HepG2 (cell line): Measurements from ENCODE around the gene ZNF281. TPM values are rescaled to one million over a fixed set of nuclear protein-coding genes. Genes with fewer than 3 reads are reported as not detected.
A peak's percentile ranks its signal among the peaks of the same experiment; 100 is the strongest.

Experiments used
- CEBPG ChIP-seq: IDR thresholded peaks from 2 replicates; pipeline ENCODE4 v1.6.1; 2016
- JUND ChIP-seq: sonication (generic); formaldehyde crosslinking; IDR thresholded peaks from 2 replicates; pipeline ENCODE4 v1.8.0; 2022; ENCODE audit warnings: mild to moderate bottlenecking, missing genetic modification reagents
- MAFG ChIP-seq: sonication (generic); formaldehyde crosslinking; IDR thresholded peaks from 2 replicates; pipeline ENCODE4 v1.5.1; 2020; ENCODE audit warnings: mild to moderate bottlenecking, missing genetic modification reagents
- NR1H2 ChIP-seq: sonication (generic); formaldehyde crosslinking; IDR thresholded peaks from 2 replicates; pipeline ENCODE4 v1.8.1; 2022; ENCODE audit warnings: low read depth, missing genetic modification reagents, borderline replicate concordance
- SP1 ChIP-seq, 2 experiments: fragments of 450-650 bp in 1 of 2; sonication (generic) in 1 of 2; formaldehyde crosslinking in 1 of 2; IDR thresholded peaks; 2 replicates each; pipeline versions ENCODE4 v1.4.0 to v1.6.1; 2016 to 2020; ENCODE audit warnings: missing genetic modification reagents in 1 of 2
- ZNF260 ChIP-seq: sonication (generic); formaldehyde crosslinking; IDR thresholded peaks from 2 replicates; pipeline ENCODE4 v1.4.0; 2020; ENCODE audit warnings: missing genetic modification reagents, low read depth, mild to moderate bottlenecking, borderline replicate concordance
- ZNF274 ChIP-seq: sonication (generic); formaldehyde crosslinking; IDR thresholded peaks from 2 replicates; pipeline ENCODE4 v1.5.1; 2020; ENCODE audit warnings: mild to moderate bottlenecking, missing genetic modification reagents
- ZNF589 ChIP-seq: sonication (generic); formaldehyde crosslinking; conservative IDR thresholded peaks from 2 replicates; pipeline ENCODE4 v1.8.0; 2022; ENCODE audit warnings: mild to moderate bottlenecking, moderate library complexity, missing genetic modification reagents
- ZNF644 ChIP-seq: IDR thresholded peaks from 2 replicates; pipeline ENCODE4 v1.6.1; 2016; ENCODE audit warnings: low read depth
- polyA plus RNA-seq, 8 experiments: library from polyadenylated mRNA; depleted of rRNA in 3 of 8; stranded (reverse) in 7 of 8; unstranded in 1 of 8; fragments of >200 nt; fragmentation: Illumina TruSeq in 4 of 8; extraction: Trizol in 4 of 8; gene quantifications; 2 replicates each; pipeline versions ENCODE4 v1.2.1 to v1.2.3, GENCODE V29; 2011 to 2016; ENCODE audit warnings: low read depth in 4 of 8, missing spikeins in 1 of 8, mixed read lengths in 1 of 8; ENCODE audit not compliant: insufficient read depth in 1 of 8
- total RNA-seq, 5 experiments: library from RNA; depleted of rRNA; stranded (reverse); fragments of >200 nt; fragmentation: Illumina TruSeq; extraction: Trizol; gene quantifications; 2 replicates each; pipeline ENCODE4 v1.2.3, GENCODE V29; 2016; ENCODE audit warnings: low read depth in 1 of 5
- TF ChIP-seq, protein P1 (sequence below): sonication (generic); formaldehyde crosslinking; IDR thresholded peaks from 2 replicates; pipeline ENCODE4 v1.4.0; 2020; ENCODE audit warnings: mild to moderate bottlenecking, missing genetic modification reagents
- TF ChIP-seq, protein P2 (sequence below): sonication (generic); formaldehyde crosslinking; IDR thresholded peaks from 2 replicates; pipeline ENCODE4 v1.4.0; 2020; ENCODE audit warnings: missing genetic modification reagents, borderline replicate concordance
- TF ChIP-seq, protein P3 (sequence below): sonication (generic); formaldehyde crosslinking; IDR thresholded peaks from 2 replicates; pipeline ENCODE4 v1.8.0; 2022; ENCODE audit warnings: missing genetic modification reagents, mild to moderate bottlenecking, moderate library complexity, borderline replicate concordance
- TF ChIP-seq, protein P4 (sequence below): IDR thresholded peaks from 2 replicates; pipeline ENCODE4 v1.6.1; 2016; ENCODE audit warnings: low read depth, missing genetic modification reagents, missing compliant biosample characterization

ZNF281 gene
- total and polyA plus RNA-seq, 2 of the 13 experiments (the other 11 are each of a cell fraction or from before 2014, with no cell fraction given): 7.7 to 20.6 TPM

DNA sequence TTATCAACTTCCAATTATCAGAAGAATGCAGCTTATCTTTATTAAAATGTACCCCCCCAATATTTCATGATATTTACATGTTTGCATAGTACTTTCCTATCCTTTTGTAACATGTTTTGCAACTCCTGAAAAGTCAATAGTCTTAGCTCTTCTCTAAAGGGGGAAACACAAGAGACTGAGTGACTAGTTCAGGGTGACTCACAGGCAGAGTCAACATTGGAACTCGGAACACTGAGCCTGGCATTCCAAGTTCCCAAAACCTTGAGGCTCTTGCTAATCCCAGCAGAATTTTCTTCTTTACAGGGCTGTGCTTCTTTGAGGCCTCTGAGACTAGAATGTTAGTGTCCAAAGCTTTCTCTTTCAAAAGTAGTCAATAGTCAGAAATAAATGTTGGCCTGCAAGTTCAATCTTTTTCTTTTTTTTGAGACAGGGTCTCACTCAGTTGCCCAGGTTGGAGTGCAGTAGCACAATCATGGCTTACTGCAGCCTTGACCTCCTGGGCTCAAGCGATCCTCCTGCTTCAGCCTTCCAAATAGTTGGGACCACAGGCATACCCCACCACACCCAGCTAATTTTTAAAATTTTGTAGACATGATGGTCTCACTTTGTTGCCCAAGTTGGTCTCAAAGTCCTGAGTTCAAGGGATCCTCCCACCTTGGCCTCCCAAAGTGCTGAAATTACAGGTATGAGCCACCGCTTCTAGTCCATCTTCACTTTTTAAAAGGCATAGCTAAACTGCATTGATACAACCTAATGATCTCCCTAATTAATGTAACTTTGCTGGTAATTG lies 37.5 kb downstream of the ZNF281 start (continued):
- TF ChIP-seq, protein P1, sequence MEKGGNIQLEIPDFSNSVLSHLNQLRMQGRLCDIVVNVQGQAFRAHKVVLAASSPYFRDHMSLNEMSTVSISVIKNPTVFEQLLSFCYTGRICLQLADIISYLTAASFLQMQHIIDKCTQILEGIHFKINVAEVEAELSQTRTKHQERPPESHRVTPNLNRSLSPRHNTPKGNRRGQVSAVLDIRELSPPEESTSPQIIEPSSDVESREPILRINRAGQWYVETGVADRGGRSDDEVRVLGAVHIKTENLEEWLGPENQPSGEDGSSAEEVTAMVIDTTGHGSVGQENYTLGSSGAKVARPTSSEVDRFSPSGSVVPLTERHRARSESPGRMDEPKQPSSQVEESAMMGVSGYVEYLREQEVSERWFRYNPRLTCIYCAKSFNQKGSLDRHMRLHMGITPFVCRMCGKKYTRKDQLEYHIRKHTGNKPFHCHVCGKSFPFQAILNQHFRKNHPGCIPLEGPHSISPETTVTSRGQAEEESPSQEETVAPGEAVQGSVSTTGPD (CRISPR knock-in tag): no peak
- no peak for TF ChIP-seq ZNF260
- TF ChIP-seq MAFG: no peak
- peak; percentile 99 for TF ChIP-seq JUND (CRISPR knock-in tag)
- peak; percentile 68; the same call in 1 of the 2 replicates for TF ChIP-seq ZNF589
- TF ChIP-seq ZNF644 (CRISPR knock-in tag): peak; percentile 53; the same call in 1 of the 2 replicates
- TF ChIP-seq, protein P2, sequence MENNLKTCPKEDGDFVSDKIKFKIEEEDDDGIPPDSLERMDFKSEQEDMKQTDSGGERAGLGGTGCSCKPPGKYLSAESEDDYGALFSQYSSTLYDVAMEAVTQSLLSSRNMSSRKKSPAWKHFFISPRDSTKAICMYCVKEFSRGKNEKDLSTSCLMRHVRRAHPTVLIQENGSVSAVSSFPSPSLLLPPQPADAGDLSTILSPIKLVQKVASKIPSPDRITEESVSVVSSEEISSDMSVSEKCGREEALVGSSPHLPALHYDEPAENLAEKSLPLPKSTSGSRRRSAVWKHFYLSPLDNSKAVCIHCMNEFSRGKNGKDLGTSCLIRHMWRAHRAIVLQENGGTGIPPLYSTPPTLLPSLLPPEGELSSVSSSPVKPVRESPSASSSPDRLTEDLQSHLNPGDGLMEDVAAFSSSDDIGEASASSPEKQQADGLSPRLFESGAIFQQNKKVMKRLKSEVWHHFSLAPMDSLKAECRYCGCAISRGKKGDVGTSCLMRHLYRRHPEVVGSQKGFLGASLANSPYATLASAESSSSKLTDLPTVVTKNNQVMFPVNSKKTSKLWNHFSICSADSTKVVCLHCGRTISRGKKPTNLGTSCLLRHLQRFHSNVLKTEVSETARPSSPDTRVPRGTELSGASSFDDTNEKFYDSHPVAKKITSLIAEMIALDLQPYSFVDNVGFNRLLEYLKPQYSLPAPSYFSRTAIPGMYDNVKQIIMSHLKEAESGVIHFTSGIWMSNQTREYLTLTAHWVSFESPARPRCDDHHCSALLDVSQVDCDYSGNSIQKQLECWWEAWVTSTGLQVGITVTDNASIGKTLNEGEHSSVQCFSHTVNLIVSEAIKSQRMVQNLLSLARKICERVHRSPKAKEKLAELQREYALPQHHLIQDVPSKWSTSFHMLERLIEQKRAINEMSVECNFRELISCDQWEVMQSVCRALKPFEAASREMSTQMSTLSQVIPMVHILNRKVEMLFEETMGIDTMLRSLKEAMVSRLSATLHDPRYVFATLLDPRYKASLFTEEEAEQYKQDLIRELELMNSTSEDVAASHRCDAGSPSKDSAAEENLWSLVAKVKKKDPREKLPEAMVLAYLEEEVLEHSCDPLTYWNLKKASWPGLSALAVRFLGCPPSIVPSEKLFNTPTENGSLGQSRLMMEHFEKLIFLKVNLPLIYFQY (CRISPR knock-in tag): peak; percentile 26; the same call in 1 of the 2 replicates
- no peak for TF ChIP-seq SP1 (IDR thresholded peaks at IDR 0.05)
- no peak for TF ChIP-seq SP1 (CRISPR knock-in tag; IDR thresholded peaks at IDR 0.05)
- TF ChIP-seq NR1H2 (CRISPR knock-in tag): no peak
- no peak for TF ChIP-seq ZNF274 (CRISPR knock-in tag)
- TF ChIP-seq, protein P3, sequence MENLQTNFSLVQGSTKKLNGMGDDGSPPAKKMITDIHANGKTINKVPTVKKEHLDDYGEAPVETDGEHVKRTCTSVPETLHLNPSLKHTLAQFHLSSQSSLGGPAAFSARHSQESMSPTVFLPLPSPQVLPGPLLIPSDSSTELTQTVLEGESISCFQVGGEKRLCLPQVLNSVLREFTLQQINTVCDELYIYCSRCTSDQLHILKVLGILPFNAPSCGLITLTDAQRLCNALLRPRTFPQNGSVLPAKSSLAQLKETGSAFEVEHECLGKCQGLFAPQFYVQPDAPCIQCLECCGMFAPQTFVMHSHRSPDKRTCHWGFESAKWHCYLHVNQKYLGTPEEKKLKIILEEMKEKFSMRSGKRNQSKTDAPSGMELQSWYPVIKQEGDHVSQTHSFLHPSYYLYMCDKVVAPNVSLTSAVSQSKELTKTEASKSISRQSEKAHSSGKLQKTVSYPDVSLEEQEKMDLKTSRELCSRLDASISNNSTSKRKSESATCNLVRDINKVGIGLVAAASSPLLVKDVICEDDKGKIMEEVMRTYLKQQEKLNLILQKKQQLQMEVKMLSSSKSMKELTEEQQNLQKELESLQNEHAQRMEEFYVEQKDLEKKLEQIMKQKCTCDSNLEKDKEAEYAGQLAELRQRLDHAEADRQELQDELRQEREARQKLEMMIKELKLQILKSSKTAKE (CRISPR knock-in tag): peak; percentile 86
- TF ChIP-seq, protein P4, sequence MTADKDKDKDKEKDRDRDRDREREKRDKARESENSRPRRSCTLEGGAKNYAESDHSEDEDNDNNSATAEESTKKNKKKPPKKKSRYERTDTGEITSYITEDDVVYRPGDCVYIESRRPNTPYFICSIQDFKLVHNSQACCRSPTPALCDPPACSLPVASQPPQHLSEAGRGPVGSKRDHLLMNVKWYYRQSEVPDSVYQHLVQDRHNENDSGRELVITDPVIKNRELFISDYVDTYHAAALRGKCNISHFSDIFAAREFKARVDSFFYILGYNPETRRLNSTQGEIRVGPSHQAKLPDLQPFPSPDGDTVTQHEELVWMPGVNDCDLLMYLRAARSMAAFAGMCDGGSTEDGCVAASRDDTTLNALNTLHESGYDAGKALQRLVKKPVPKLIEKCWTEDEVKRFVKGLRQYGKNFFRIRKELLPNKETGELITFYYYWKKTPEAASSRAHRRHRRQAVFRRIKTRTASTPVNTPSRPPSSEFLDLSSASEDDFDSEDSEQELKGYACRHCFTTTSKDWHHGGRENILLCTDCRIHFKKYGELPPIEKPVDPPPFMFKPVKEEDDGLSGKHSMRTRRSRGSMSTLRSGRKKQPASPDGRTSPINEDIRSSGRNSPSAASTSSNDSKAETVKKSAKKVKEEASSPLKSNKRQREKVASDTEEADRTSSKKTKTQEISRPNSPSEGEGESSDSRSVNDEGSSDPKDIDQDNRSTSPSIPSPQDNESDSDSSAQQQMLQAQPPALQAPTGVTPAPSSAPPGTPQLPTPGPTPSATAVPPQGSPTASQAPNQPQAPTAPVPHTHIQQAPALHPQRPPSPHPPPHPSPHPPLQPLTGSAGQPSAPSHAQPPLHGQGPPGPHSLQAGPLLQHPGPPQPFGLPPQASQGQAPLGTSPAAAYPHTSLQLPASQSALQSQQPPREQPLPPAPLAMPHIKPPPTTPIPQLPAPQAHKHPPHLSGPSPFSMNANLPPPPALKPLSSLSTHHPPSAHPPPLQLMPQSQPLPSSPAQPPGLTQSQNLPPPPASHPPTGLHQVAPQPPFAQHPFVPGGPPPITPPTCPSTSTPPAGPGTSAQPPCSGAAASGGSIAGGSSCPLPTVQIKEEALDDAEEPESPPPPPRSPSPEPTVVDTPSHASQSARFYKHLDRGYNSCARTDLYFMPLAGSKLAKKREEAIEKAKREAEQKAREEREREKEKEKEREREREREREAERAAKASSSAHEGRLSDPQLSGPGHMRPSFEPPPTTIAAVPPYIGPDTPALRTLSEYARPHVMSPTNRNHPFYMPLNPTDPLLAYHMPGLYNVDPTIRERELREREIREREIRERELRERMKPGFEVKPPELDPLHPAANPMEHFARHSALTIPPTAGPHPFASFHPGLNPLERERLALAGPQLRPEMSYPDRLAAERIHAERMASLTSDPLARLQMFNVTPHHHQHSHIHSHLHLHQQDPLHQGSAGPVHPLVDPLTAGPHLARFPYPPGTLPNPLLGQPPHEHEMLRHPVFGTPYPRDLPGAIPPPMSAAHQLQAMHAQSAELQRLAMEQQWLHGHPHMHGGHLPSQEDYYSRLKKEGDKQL (CRISPR knock-in tag): peak; percentile 95
- peak; percentile 96 for TF ChIP-seq CEBPG
